Gastrocnemius medialis (tissue), 4 donors: ENCODE results near the gene PAK6. TPM values are rescaled to one million over a fixed set of nuclear protein-coding genes. Genes with fewer than 3 reads are reported as not detected.

Experiments
- ATAC-seq, 2 donors: fragments of 150-250 bp; one replicate each; pipeline ENCODE4 v1.9.1; 2016
- DNase-seq, 2 donors: peaks; one replicate each; pipeline ENCODE4 v3.0.0-alpha.2; 2019
- H3K27ac ChIP-seq, 4 donors: fragments of 200-600 bp; sonication (generic); 1 replicate in 1 of 4; 2 replicates in 3 of 4; pipeline ENCODE4 v1.5.1; 2016 to 2018; ENCODE audit warnings: mild to moderate bottlenecking in 2 of 4, moderate library complexity in 1 of 4
- H3K27me3 ChIP-seq, 3 donors: fragments of 200-600 bp; sonication (generic) in 2 of 3; 1 replicate in 1 of 3; 2 replicates in 2 of 3; pipeline versions ENCODE4 v1.5.1 to v1.6.0; 2016 to 2019; ENCODE audit warnings: mild to moderate bottlenecking in 1 of 3, moderate library complexity in 1 of 3
- H3K36me3 ChIP-seq, 2 donors: fragments of 200-600 bp; sonication (generic) in 1 of 2; one replicate each; pipeline ENCODE4 v1.5.1; 2017 to 2018
- H3K4me1 ChIP-seq, 2 donors: fragments of 200-600 bp; sonication (generic) in 1 of 2; one replicate each; pipeline ENCODE4 v1.5.1; 2016 to 2017; ENCODE audit warnings: mild to moderate bottlenecking in 2 of 2
- H3K4me3 ChIP-seq, 4 donors: fragments of 200-600 bp; sonication (generic) in 3 of 4; 1 replicate in 1 of 4; 2 replicates in 3 of 4; pipeline ENCODE4 v1.5.1; 2016 to 2019; ENCODE audit warnings: mild to moderate bottlenecking in 2 of 4
- H3K9me3 ChIP-seq, 3 donors: fragments of 200-600 bp; sonication (generic) in 2 of 3; 1 replicate in 1 of 3; 2 replicates in 2 of 3; pipeline ENCODE4 v1.5.1; 2016 to 2019
- POLR2A ChIP-seq, 2 donors: fragments of 450-650 bp; IDR thresholded peaks; one replicate each; pipeline ENCODE4 v1.6.1; 2017; ENCODE audit warnings: antibody characterized with exemption in 2 of 2, mild to moderate bottlenecking in 2 of 2, moderate library complexity in 2 of 2
- in situ Hi-C, 4 donors: fragments of 200-750 bp; cut with MboI; loops; one replicate each; pipeline versions ENCODE4 v1.15.0 to v1.8.0; 2017; ENCODE audit warnings: low sequenced_read_pairs in 4 of 4
- intact Hi-C: fragments of 100-400 bp; cut with DNase I; formaldehyde crosslinking; loops from one replicate; pipeline ENCODE4 v1.15.1; 2023; ENCODE audit warnings: low total_unique reads
- total RNA-seq, 4 donors: library from RNA; depleted of rRNA; stranded (reverse); fragments of >200 nt; gene quantifications; one replicate each; pipeline versions ENCODE4 v1.1.0 to v1.2.3, GENCODE V29; 2016
- TF ChIP-seq, protein P1 (sequence below), 5 experiments: fragments of 450-650 bp in 3 of 5; fragments of 200-600 bp in 2 of 5; sonication (generic) in 2 of 5; IDR thresholded peaks in 4 of 5; conservative IDR thresholded peaks in 1 of 5; 1 replicate in 4 of 5; 2 replicates in 1 of 5; pipeline ENCODE4 v1.5.1; 2016 to 2019; ENCODE audit warnings: antibody characterized with exemption in 5 of 5, mild to moderate bottlenecking in 3 of 5, moderate library complexity in 3 of 5

The PAK6 gene
- total RNA-seq, 4 donors from 2014 or later: 1.4 to 2.2 (median 1.5) TPM; not detected in 1

- H3K9me3 ChIP-seq: no peaks in the 10 kb centered on the region
- intact Hi-C loops: no loop called here
- H3K4me1 ChIP-seq: peaks cover 0 to 8% of the 10 kb centered on the region in 2 donors
- no peaks in the 10 kb centered on the region for H3K36me3 ChIP-seq
- no peak overlapping the region for H3K27ac ChIP-seq
- in situ Hi-C loops: no loop called here
- DNase-seq (no peak), ATAC-seq (no peak)
- H3K27me3 ChIP-seq: no peaks in the 10 kb centered on the region
- TF ChIP-seq, protein P1, sequence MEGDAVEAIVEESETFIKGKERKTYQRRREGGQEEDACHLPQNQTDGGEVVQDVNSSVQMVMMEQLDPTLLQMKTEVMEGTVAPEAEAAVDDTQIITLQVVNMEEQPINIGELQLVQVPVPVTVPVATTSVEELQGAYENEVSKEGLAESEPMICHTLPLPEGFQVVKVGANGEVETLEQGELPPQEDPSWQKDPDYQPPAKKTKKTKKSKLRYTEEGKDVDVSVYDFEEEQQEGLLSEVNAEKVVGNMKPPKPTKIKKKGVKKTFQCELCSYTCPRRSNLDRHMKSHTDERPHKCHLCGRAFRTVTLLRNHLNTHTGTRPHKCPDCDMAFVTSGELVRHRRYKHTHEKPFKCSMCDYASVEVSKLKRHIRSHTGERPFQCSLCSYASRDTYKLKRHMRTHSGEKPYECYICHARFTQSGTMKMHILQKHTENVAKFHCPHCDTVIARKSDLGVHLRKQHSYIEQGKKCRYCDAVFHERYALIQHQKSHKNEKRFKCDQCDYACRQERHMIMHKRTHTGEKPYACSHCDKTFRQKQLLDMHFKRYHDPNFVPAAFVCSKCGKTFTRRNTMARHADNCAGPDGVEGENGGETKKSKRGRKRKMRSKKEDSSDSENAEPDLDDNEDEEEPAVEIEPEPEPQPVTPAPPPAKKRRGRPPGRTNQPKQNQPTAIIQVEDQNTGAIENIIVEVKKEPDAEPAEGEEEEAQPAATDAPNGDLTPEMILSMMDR (IDR thresholded peaks at IDR 0.05 in 4 of 5, conservative IDR thresholded peaks at IDR 0.05 in 1 of 5): no peak
- TF ChIP-seq POLR2A (IDR thresholded peaks at IDR 0.05): no peak
- no peak overlapping the region for H3K4me3 ChIP-seq
These were observed 20.2 kb downstream of the PAK6 start for GRCh38 chr15:40259021-40259420.

- H3K36me3 ChIP-seq: no peaks in the 10 kb centered on the region
- H3K9me3 ChIP-seq: no peaks in the 10 kb centered on the region
- H3K4me1 ChIP-seq: peaks cover 0 to 8% of the 10 kb centered on the region in 2 donors
- TF ChIP-seq, protein P1 (IDR thresholded peaks at IDR 0.05 in 4 of 5, conservative IDR thresholded peaks at IDR 0.05 in 1 of 5): no peak
- no peak for TF ChIP-seq POLR2A (IDR thresholded peaks at IDR 0.05)
- H3K27ac ChIP-seq: peak overlapping the region in 2 of 4 donors; percentile 7 to 49
- DNase-seq: no peak
- in situ Hi-C loops: no loop called here
- intact Hi-C loops: loop anchor here (5.0 kb wide), 1 partner anchor 36 kb away; no protein-coding TSS in a partner anchor
- H3K27me3 ChIP-seq: no peaks in the 10 kb centered on the region
- no peak overlapping the region for H3K4me3 ChIP-seq
- ATAC-seq: peak; percentile 62 to 82
These were observed 24.3 kb downstream of the PAK6 start for GRCh38 chr15:40263024-40263754.

GRCh38 chr15:40264321-40265153, 25.7 kb downstream of the PAK6 start:
- H3K36me3 ChIP-seq: no peaks in the 10 kb centered on the region
- H3K27me3 ChIP-seq: no peaks in the 10 kb centered on the region
- peaks cover 0 to 8% of the 10 kb centered on the region in 2 donors for H3K4me1 ChIP-seq
- no peak for TF ChIP-seq POLR2A (IDR thresholded peaks at IDR 0.05)
- TF ChIP-seq, protein P1 (IDR thresholded peaks at IDR 0.05 in 4 of 5, conservative IDR thresholded peaks at IDR 0.05 in 1 of 5): no peak
- H3K4me3 ChIP-seq: no peak overlapping the region
- ATAC-seq: no peak
- in situ Hi-C loops (no loop called here), intact Hi-C loops (loop anchor here (5.0 kb wide), 1 partner anchor 37 kb away; no protein-coding TSS in a partner anchor)
- H3K27ac ChIP-seq: no peak overlapping the region
- H3K9me3 ChIP-seq: no peaks in the 10 kb centered on the region
- DNase-seq: no peak

GRCh38 chr15:40265355-40265754, 26.5 kb downstream of the PAK6 start:
- Histone ChIP-seq H3K36me3 (no peaks in the 10 kb centered on the region), H3K27ac (no peak overlapping the region), H3K9me3 (no peaks in the 10 kb centered on the region), H3K4me1 (peaks cover 0 to 8% of the 10 kb centered on the region in 2 donors), H3K27me3 (no peaks in the 10 kb centered on the region), H3K4me3 (no peak overlapping the region)
- ATAC-seq (no peak), DNase-seq (no peak)
- TF ChIP-seq POLR2A (IDR thresholded peaks at IDR 0.05): no peak
- TF ChIP-seq, protein P1 (IDR thresholded peaks at IDR 0.05 in 4 of 5, conservative IDR thresholded peaks at IDR 0.05 in 1 of 5): no peak
- in situ Hi-C loops: no loop called here
- intact Hi-C loops: no loop called here
